Measurements from ENCODE around the gene UPK1A. TPM values are rescaled to one million over a fixed set of nuclear protein-coding genes. Genes with fewer than 3 reads are reported as not detected.

Gene UPK1A
- total RNA-seq, 1 donor from 2014 or later, result not detected

DNA sequence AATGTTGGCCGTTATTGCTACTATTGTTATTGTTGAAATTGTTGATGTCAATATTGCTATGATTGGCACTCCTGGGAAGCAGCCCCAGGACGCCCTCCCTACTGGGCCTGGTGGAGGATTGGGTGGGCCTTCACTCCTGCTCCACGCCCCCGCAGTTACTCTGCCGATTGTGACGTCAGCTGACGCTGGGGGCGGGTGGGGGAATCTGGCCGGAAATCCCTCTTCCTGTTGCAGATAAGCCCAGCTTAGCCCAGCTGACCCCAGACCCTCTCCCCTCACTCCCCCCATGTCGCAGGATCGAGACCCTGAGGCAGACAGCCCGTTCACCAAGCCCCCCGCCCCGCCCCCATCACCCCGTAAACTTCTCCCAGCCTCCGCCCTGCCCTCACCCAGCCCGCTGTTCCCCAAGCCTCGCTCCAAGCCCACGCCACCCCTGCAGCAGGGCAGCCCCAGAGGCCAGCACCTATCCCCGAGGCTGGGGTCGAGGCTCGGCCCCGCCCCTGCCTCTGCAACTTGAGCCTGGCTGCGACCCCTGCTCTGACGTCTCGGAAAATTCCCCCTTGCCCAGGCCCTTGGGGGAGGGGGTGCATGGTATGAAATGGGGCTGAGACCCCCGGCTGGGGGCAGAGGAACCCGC lies 24.7 kb upstream of the UPK1A start, which contains the start of gene ETV2:
ETV2 (plus strand) TSS at position 231 of the 637 bp plus-strand sequence. CDS start 716 bp downstream, outside the sequence.
- Histone ChIP-seq H3K4me1 (peaks cover 29% of the 10 kb centered on the region), H3K36me3 (peaks cover 19% of the 10 kb centered on the region), H3K4me3 (no peak within 1 kb of the TSS), H3K27ac (replicated peaks) (no peak within 1 kb of the TSS), H3K27me3 (ENCODE audit: low read depth) (no peaks in the 10 kb centered on the region), H3K9me3 (replicated peaks) (no peaks in the 10 kb centered on the region)
- TF ChIP-seq, protein P1, sequence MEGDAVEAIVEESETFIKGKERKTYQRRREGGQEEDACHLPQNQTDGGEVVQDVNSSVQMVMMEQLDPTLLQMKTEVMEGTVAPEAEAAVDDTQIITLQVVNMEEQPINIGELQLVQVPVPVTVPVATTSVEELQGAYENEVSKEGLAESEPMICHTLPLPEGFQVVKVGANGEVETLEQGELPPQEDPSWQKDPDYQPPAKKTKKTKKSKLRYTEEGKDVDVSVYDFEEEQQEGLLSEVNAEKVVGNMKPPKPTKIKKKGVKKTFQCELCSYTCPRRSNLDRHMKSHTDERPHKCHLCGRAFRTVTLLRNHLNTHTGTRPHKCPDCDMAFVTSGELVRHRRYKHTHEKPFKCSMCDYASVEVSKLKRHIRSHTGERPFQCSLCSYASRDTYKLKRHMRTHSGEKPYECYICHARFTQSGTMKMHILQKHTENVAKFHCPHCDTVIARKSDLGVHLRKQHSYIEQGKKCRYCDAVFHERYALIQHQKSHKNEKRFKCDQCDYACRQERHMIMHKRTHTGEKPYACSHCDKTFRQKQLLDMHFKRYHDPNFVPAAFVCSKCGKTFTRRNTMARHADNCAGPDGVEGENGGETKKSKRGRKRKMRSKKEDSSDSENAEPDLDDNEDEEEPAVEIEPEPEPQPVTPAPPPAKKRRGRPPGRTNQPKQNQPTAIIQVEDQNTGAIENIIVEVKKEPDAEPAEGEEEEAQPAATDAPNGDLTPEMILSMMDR (IDR thresholded peaks at IDR 0.05; ENCODE audit: borderline replicate concordance), result no peak
- intact Hi-C loops (cut with micrococcal nuclease), result no loop called here
- no peak for DNase-seq

DNA sequence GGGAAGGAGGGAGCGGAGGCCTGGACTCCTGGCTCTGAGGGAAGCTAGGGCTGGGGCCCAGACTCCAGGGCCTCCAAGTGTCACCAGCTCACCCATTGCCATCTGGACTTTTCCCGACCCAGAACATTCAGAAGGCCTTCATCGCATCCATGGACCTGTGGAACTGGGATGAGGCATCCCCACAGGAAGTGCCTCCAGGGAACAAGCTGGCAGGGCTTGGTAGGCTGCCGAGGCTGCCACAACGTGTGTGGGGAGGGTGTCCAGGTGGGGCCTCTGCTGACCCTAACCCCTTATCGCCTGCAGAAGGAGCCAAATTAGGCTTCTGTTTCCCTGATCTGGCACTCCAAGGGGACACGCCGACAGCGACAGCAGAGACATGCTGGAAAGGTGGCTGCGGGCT lies 24.0 kb upstream of the UPK1A start:
- peaks cover 30% of the 10 kb centered on the region for H3K4me1 ChIP-seq
- no peak overlapping the region for H3K4me3 ChIP-seq
- no peak for DNase-seq
- intact Hi-C loops (cut with micrococcal nuclease), result no loop called here
- H3K36me3 ChIP-seq, result peaks cover 12% of the 10 kb centered on the region
- no peak overlapping the region for H3K27ac ChIP-seq (replicated peaks)
- no peaks in the 10 kb centered on the region for H3K27me3 ChIP-seq (ENCODE audit: low read depth)
- no peaks in the 10 kb centered on the region for H3K9me3 ChIP-seq (replicated peaks)
- TF ChIP-seq, protein P1 (IDR thresholded peaks at IDR 0.05; ENCODE audit: borderline replicate concordance), result no peak

DNA sequence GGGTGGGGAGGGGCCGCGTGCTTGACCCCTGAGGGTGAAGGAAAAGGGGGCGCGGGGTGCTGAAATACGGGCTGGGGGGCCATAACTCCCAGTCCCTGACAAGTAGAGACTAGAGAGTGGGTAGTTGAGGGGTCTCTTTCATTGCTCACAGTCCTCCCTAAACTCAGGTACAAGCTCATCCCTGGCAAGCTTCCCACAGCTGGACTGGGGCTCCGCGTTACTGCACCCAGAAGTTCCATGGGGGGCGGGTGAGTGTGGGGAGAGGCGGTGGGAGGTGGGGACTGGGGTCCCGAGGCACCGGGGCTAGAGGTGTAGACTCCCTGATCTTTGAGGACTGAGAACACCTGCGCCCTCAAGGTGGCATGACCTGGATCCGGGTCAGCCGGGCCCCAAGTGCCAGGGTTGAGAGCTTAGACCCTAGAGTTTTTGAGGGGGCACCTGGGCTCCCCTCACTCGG lies 23.5 kb upstream of the UPK1A start:
- Histone ChIP-seq H3K27me3 (ENCODE audit: low read depth) (no peaks in the 10 kb centered on the region), H3K4me1 (peaks cover 35% of the 10 kb centered on the region), H3K9me3 (replicated peaks) (no peaks in the 10 kb centered on the region), H3K27ac (replicated peaks) (peak overlapping the region; percentile 89), H3K4me3 (peak overlapping the region; percentile 79), H3K36me3 (peaks cover 7% of the 10 kb centered on the region)
- intact Hi-C loops (cut with micrococcal nuclease), result no loop called here
- no peak for DNase-seq
- TF ChIP-seq, protein P1 (IDR thresholded peaks at IDR 0.05; ENCODE audit: borderline replicate concordance), result no peak

DNA sequence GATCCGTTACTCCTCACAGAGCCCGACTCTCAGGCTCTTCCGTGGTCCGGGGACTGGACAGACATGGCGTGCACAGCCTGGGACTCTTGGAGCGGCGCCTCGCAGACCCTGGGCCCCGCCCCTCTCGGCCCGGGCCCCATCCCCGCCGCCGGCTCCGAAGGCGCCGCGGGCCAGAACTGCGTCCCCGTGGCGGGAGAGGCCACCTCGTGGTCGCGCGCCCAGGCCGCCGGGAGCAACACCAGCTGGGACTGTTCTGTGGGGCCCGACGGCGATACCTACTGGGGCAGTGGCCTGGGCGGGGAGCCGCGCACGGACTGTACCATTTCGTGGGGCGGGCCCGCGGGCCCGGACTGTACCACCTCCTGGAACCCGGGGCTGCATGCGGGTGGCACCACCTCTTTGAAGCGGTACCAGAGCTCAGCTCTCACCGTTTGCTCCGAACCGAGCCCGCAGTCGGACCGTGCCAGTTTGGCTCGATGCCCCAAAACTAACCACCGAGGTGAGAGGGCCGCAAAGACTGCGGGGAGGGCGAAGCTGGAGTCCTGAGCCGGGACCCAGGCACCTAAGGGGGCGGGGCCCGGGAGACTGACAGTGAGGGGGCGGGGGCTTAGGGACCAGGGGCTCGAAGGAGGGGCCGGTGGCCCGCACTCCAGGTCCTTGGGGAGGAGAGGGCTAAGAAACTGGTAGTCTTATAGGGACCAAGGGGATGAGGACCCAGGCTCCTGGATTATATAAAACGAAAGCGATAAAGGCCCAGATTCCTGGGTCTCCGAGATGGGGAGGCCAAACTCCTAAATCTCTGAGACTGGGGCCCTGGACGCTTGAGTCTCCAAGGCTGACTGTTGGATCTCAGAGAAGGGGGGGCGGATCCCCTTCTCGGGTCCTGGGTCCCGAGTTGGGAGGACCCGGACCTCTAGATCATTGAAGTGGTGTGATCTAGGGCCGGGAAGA lies 22.8 kb upstream of the UPK1A start:
- TF ChIP-seq, protein P1 (IDR thresholded peaks at IDR 0.05; ENCODE audit: borderline replicate concordance), result no peak
- Histone ChIP-seq H3K9me3 (replicated peaks) (no peaks in the 10 kb centered on the region), H3K4me3 (peak overlapping the region; percentile 79), H3K4me1 (peaks cover 40% of the 10 kb centered on the region), H3K27ac (replicated peaks) (peak overlapping the region; percentile 89), H3K27me3 (ENCODE audit: low read depth) (no peaks in the 10 kb centered on the region), H3K36me3 (no peaks in the 10 kb centered on the region)
- DNase-seq, result peak; percentile 81
- intact Hi-C loops (cut with micrococcal nuclease), result no loop called here

DNA sequence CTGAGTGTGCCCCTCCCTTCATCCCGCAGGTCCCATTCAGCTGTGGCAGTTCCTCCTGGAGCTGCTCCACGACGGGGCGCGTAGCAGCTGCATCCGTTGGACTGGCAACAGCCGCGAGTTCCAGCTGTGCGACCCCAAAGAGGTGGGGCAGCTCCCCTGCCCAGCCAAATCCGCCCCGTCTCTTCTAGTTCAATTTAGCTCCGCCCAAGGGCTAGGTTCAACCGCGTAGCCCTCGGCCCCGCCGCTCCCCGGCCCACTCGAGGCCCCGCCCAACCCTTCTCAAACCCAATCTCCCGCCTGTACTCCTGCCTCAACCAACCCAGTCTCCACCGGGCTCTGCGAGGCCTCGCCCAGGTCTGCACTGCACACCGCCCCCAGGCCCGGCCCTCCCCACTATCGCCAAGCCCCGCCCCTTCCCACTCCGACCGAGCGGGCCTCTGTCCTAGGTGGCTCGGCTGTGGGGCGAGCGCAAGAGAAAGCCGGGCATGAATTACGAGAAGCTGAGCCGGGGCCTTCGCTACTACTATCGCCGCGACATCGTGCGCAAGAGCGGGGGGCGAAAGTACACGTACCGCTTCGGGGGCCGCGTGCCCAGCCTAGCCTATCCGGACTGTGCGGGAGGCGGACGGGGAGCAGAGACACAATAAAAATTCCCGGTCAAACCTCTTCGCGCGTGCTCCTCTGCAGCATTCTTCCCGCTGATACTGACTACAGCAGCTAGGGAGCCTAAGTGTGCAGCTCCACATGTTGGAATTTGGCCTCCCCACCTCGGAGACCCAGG lies 21.9 kb upstream of the UPK1A start:
- intact Hi-C loops (cut with micrococcal nuclease), result no loop called here

More for the DNA sequence above, 21.9 kb upstream of the UPK1A start:
- DNase-seq, result peak; percentile 96
- peak overlapping the region; percentile 79 for H3K4me3 ChIP-seq
- peaks cover 49% of the 10 kb centered on the region for H3K4me1 ChIP-seq
- no peaks in the 10 kb centered on the region for H3K27me3 ChIP-seq (ENCODE audit: low read depth)
- H3K27ac ChIP-seq (replicated peaks), result peak overlapping the region; percentile 89
- TF ChIP-seq, protein P1 (IDR thresholded peaks at IDR 0.05; ENCODE audit: borderline replicate concordance), result no peak
- no peaks in the 10 kb centered on the region for H3K9me3 ChIP-seq (replicated peaks)
- no peaks in the 10 kb centered on the region for H3K36me3 ChIP-seq
